Lung (tissue), 12 donors: ENCODE results near the gene ATG2B. TPM values are rescaled to one million over a fixed set of nuclear protein-coding genes. Genes with fewer than 3 reads are reported as not detected.
A peak's percentile ranks its signal among the peaks of the same experiment; 100 is the strongest.

Experiments
- ATAC-seq: fragments of 200-7000 bp; cut with Tn5 transposase; one replicate; pipeline ENCODE4 v1.9.1; 2020; ENCODE audit warnings: moderate number of reproducible peaks; ENCODE audit not compliant: insufficient read depth, low FRiP score
- DNase-seq, 3 donors: peaks; one replicate each; pipeline ENCODE4 v3.0.0-alpha.2; 2013 to 2017
- H3K27ac ChIP-seq, 2 donors: one replicate each; pipeline ENCODE4 v1.5.1; 2013; ENCODE audit warnings: mild to moderate bottlenecking in 2 of 2, moderate library complexity in 2 of 2, control low read depth in 1 of 2, inconsistent platforms in 1 of 2, low read depth in 1 of 2, low read length in 1 of 2
- H3K27me3 ChIP-seq, 3 donors: one replicate each; pipeline ENCODE4 v1.5.1; 2013; ENCODE audit warnings: low read length in 2 of 3; ENCODE audit not compliant: control insufficient read depth in 3 of 3, insufficient read depth in 3 of 3
- H3K36me3 ChIP-seq, 4 donors: one replicate each; pipeline ENCODE4 v1.5.1; 2013; ENCODE audit warnings: low read length in 4 of 4, mild to moderate bottlenecking in 1 of 4, moderate library complexity in 1 of 4; ENCODE audit not compliant: control insufficient read depth in 4 of 4, insufficient read depth in 4 of 4
- H3K4me1 ChIP-seq, 5 donors: one replicate each; pipeline ENCODE4 v1.5.1; 2013; ENCODE audit warnings: low read length in 5 of 5, mild to moderate bottlenecking in 2 of 5, moderate library complexity in 1 of 5; ENCODE audit not compliant: control insufficient read depth in 5 of 5, insufficient read depth in 5 of 5
- H3K4me3 ChIP-seq: one replicate; pipeline ENCODE4 v1.5.1; 2013; ENCODE audit warnings: mild to moderate bottlenecking, control low read depth, moderate library complexity
- H3K9ac ChIP-seq, 2 donors: one replicate each; pipeline ENCODE4 v1.5.1; 2013; ENCODE audit warnings: low read length in 2 of 2, control low read depth in 1 of 2; ENCODE audit not compliant: insufficient read depth in 1 of 2
- H3K9me3 ChIP-seq, 4 donors: one replicate each; pipeline ENCODE4 v1.5.1; 2013; ENCODE audit warnings: low read length in 3 of 4, mild to moderate bottlenecking in 1 of 4, moderate library complexity in 1 of 4; ENCODE audit not compliant: control insufficient read depth in 4 of 4, insufficient read depth in 3 of 4
- whole genome bisulfite sequencing, 2 donors: extraction: QIAGEN DNeasy Blood & Tissue Kit; methylation state at CpG; one replicate each; pipeline ENCODE4 v1.1.7; 2013; 5-methylcytosine and 5-hydroxymethylcytosine counted together
- polyA plus RNA-seq, 2 donors: library from polyadenylated mRNA; stranded (reverse); fragments of 200-250 nt; gene quantifications; one replicate each; pipeline ENCODE4 v1.2.1, GENCODE V29; 2013
- total RNA-seq, 2 donors: library from RNA; depleted of rRNA in 1 of 2; stranded (reverse); fragments of >200 nt in 1 of 2; gene quantifications; one replicate each; pipeline ENCODE4 v1.2.1, GENCODE V29; 2014 to 2021
- TF ChIP-seq, protein P1 (sequence below): IDR thresholded peaks from 2 replicates; pipeline ENCODE4 v1.5.1; 2012; ENCODE audit warnings: mild to moderate bottlenecking; ENCODE audit errors: control extremely low read depth, extremely low read depth
- donor health status: control.
- donor health status: control.
- donor health status: Bipolar disorder and iron deficiency.
- donor health status: healthy.
- donor health status: DM: yes; HTN: yes; CAD: no.

Gene ATG2B
- total and polyA plus RNA-seq, 4 donors, result 3.6 to 64.3 (median 13.2) TPM

DNA sequence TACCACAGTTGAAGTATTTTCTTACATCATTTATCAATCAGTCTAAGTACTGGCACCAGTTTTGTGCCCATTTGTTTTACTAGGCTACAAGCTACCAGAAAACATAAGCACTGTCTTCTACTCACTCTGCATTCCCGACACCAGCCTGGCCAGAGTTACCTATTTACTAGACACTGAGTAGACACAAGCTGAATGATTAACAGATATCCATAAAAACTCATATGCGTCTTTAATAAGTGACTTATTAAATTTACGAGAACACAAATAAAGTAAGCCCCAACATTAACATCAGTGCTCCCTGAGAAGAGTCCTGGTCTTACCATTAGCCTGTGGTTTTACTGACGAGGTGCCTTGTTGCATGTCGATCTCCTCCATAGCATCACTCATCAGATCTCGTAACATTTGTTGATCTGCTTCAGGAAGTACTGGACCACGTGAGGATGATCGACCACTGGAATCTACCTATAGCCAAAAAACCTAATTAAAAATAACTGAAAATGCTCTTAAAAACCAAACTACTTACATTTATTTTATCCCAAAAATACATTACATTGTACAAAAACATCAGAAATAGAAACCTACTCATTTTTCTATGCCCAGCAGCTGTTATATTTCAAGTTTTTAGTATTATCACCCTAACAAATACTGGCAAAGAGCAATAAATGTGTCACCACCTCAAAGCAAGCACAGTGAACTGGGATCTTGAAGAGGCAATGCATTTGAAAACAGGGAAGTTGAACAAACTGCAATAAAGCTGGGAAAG is 53.8 kb downstream of the ATG2B start:
- TF ChIP-seq, protein P1, sequence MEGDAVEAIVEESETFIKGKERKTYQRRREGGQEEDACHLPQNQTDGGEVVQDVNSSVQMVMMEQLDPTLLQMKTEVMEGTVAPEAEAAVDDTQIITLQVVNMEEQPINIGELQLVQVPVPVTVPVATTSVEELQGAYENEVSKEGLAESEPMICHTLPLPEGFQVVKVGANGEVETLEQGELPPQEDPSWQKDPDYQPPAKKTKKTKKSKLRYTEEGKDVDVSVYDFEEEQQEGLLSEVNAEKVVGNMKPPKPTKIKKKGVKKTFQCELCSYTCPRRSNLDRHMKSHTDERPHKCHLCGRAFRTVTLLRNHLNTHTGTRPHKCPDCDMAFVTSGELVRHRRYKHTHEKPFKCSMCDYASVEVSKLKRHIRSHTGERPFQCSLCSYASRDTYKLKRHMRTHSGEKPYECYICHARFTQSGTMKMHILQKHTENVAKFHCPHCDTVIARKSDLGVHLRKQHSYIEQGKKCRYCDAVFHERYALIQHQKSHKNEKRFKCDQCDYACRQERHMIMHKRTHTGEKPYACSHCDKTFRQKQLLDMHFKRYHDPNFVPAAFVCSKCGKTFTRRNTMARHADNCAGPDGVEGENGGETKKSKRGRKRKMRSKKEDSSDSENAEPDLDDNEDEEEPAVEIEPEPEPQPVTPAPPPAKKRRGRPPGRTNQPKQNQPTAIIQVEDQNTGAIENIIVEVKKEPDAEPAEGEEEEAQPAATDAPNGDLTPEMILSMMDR, result no peak
- no peak for ATAC-seq
- Histone ChIP-seq H3K9me3 (no peaks in the 10 kb centered on the region), H3K9ac (no peak overlapping the region), H3K36me3 (peaks cover 16 to 35% (median 30%) of the 10 kb centered on the region in 4 donors), H3K4me3 (no peak overlapping the region), H3K4me1 (peaks cover 0 to 10% (median 0%) of the 10 kb centered on the region in 5 donors), H3K27me3 (no peaks in the 10 kb centered on the region), H3K27ac (no peak overlapping the region)
- 90 to 91% methylated on average over 8 of the region's 8 CpGs for WGBS, 2 donors
- DNase-seq, result peak in 2 of 3 donors; percentile 66 to 70

DNA sequence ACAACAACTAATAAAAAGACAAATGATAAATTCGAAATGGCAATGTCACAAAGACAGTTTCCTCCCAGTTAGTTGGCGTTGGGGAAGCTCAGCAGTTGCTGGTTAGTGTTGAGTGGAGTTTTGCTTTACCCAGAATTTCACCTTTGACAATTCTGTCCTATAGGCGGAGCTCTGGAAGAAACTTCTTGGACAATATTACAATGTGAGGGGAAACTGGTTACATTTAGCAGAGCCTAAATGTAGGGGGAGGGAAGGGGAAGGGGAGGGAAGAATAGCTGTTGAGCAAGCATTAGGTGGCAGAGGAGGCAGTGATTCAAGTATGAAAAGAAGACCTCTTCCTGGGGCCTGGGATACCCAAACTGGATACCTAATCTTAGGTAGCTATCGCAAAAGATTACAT is 55.7 kb downstream of the ATG2B start:
- H3K4me1 ChIP-seq, result peaks cover 0 to 10% (median 0%) of the 10 kb centered on the region in 5 donors
- DNase-seq, result no peak
- no peaks in the 10 kb centered on the region for H3K27me3 ChIP-seq
- H3K4me3 ChIP-seq, result no peak overlapping the region
- peaks cover 19 to 40% (median 28%) of the 10 kb centered on the region in 4 donors for H3K36me3 ChIP-seq
- 89 to 93% methylated on average over 4 of the region's 4 CpGs for WGBS, 2 donors
- no peak overlapping the region for H3K9ac ChIP-seq
- no peaks in the 10 kb centered on the region for H3K9me3 ChIP-seq
- TF ChIP-seq, protein P1, result no peak
- ATAC-seq, result no peak
- no peak overlapping the region for H3K27ac ChIP-seq

DNA sequence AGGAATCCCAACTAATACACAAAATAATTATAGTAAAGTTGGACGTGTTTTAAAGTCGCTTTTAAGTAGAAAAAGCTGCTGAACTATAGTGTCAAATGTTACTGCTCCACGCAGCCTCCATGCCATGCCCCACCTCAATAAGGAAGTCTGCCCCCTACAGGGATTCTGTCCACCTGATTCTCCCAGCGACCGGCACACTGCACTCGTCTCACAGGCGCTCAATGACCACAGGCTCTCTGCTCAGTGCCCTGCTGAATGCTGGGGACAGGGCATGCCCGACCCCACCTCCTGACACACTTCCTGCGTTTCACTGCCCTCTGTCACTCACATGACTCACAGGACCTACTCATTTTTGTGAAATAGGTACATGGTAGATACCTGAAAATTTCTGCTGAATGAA is 58.2 kb downstream of the ATG2B start:
- no peak overlapping the region for H3K4me3 ChIP-seq
- peaks cover 20 to 38% (median 31%) of the 10 kb centered on the region in 4 donors for H3K36me3 ChIP-seq
- no peaks in the 10 kb centered on the region for H3K27me3 ChIP-seq
- 88 to 90% methylated on average over 9 of the region's 9 CpGs for WGBS, 2 donors
- no peak for ATAC-seq
- H3K9me3 ChIP-seq, result no peaks in the 10 kb centered on the region
- H3K9ac ChIP-seq, result no peak overlapping the region
- TF ChIP-seq, protein P1, result no peak
- DNase-seq, result no peak
- H3K4me1 ChIP-seq, result peaks cover 0 to 6% (median 0%) of the 10 kb centered on the region in 5 donors
- H3K27ac ChIP-seq, result no peak overlapping the region
